Measurements from ENCODE around the gene VOPP1. TPM values are rescaled to one million over a fixed set of nuclear protein-coding genes. Genes with fewer than 3 reads are reported as not detected.

VOPP1 gene
- total RNA-seq, 1 experiment from 2014 or later, result 63.9 TPM

- no peak for TF ChIP-seq NR3C1 (CRISPR knock-in tag; conservative IDR thresholded peaks at IDR 0.05; ENCODE audit: low read depth)
- TF ChIP-seq OVOL2 (CRISPR knock-in tag; IDR thresholded peaks at IDR 0.05; ENCODE audit: borderline replicate concordance), result no peak
- TF ChIP-seq ZNF425 (CRISPR knock-in tag; conservative IDR thresholded peaks at IDR 0.05), result no peak
- no peak for TF ChIP-seq SP1 (CRISPR knock-in tag; conservative IDR thresholded peaks at IDR 0.05)
- TF ChIP-seq FOXK1 (CRISPR knock-in tag; IDR thresholded peaks at IDR 0.05), result no peak
- TF ChIP-seq NR2C2 (CRISPR knock-in tag; IDR thresholded peaks at IDR 0.05), result no peak
- Mint-ChIP-seq H3K27me3 (ENCODE audit: low read depth) (peaks cover 10% of the 10 kb centered on the region), H3K4me3 (no peak overlapping the region), H3K4me1 (no peaks in the 10 kb centered on the region), H3K9me3 (no peaks in the 10 kb centered on the region), H3K27ac (no peak overlapping the region), H3K36me3 (no peaks in the 10 kb centered on the region)
- POLR2A ChIA-PET, result no interaction called here
- ATAC-seq, result no peak
- CTCF ChIA-PET, result interaction anchor here (1.9 kb wide), 1 partner anchor 37 kb away, joined by 5 read pairs; no protein-coding TSS in a partner anchor
- no peak for DNase-seq (ENCODE audit: low spot score)
Measured at GRCh38 chr7:55592492-55592891, 20.2 kb upstream of the VOPP1 start.

- H3K27me3 Mint-ChIP-seq (ENCODE audit: low read depth), result peaks cover 10% of the 10 kb centered on the region
- DNase-seq (ENCODE audit: low spot score) (no peak), ATAC-seq (no peak)
- H3K27ac Mint-ChIP-seq, result no peak overlapping the region
- no peak overlapping the region for H3K4me3 Mint-ChIP-seq
- CTCF ChIA-PET, result no interaction called here
- POLR2A ChIA-PET, result no interaction called here
- H3K36me3 Mint-ChIP-seq, result no peaks in the 10 kb centered on the region
- no peaks in the 10 kb centered on the region for H3K4me1 Mint-ChIP-seq
- no peak for TF ChIP-seq NR1H2 (CRISPR knock-in tag; IDR thresholded peaks at IDR 0.05)
- no peak for TF ChIP-seq E2F5 (CRISPR knock-in tag; IDR thresholded peaks at IDR 0.05)
- H3K9me3 Mint-ChIP-seq, result no peaks in the 10 kb centered on the region
Measured at GRCh38 chr7:55591282-55591931, 19.1 kb upstream of the VOPP1 start.

GRCh38 chr7:55590517-55591281 lies 18.4 kb upstream of the VOPP1 start:
- Mint-ChIP-seq H3K27ac (no peak overlapping the region), H3K27me3 (ENCODE audit: low read depth) (peaks cover 10% of the 10 kb centered on the region), H3K9me3 (no peaks in the 10 kb centered on the region), H3K36me3 (no peaks in the 10 kb centered on the region), H3K4me1 (0 out of 2 replicates have a peak, but pooled peaks cover 4% of the 10 kb centered on the region), H3K4me3 (no peak overlapping the region)
- ATAC-seq, result no peak
- TF ChIP-seq GTF2I (CRISPR knock-in tag; conservative IDR thresholded peaks at IDR 0.05), result no peak
- TF ChIP-seq IRF1 (CRISPR knock-in tag; IDR thresholded peaks at IDR 0.05), result no peak
- TF ChIP-seq PRDM15 (CRISPR knock-in tag; IDR thresholded peaks at IDR 0.05), result no peak
- TF ChIP-seq ESRRA (CRISPR knock-in tag; IDR thresholded peaks at IDR 0.05; ENCODE audit: borderline replicate concordance), result no peak
- no peak for DNase-seq (ENCODE audit: low spot score)
- POLR2A ChIA-PET, result no interaction called here
- CTCF ChIA-PET, result no interaction called here

Measured in WTC11 (cell line).